GM13976 (cell line): Measurements from ENCODE around the gene TMEM164.

ENCODE experiments used
- DNase-seq: peaks from one replicate; pipeline ENCODE4 v3.0.0; 2012; ENCODE audit warnings: low spot score
- in situ Hi-C: fragments of 300-500 bp; cut with MboI; formaldehyde crosslinking; loops from one replicate; pipeline ENCODE4 v1.12.0; 2022; ENCODE audit warnings: low sequenced_read_pairs, mixed read lengths, inconsistent platforms; ENCODE audit not compliant: unreplicated experiment
- TF ChIP-seq, protein P1 (sequence below): IDR thresholded peaks from 2 replicates; pipeline ENCODE4 v1.5.1; 2012; ENCODE audit warnings: borderline replicate concordance, mild to moderate bottlenecking; ENCODE audit not compliant: insufficient read depth; ENCODE audit errors: extremely low read depth, missing control alignments, control extremely low read depth

Gene TMEM164

DNA sequence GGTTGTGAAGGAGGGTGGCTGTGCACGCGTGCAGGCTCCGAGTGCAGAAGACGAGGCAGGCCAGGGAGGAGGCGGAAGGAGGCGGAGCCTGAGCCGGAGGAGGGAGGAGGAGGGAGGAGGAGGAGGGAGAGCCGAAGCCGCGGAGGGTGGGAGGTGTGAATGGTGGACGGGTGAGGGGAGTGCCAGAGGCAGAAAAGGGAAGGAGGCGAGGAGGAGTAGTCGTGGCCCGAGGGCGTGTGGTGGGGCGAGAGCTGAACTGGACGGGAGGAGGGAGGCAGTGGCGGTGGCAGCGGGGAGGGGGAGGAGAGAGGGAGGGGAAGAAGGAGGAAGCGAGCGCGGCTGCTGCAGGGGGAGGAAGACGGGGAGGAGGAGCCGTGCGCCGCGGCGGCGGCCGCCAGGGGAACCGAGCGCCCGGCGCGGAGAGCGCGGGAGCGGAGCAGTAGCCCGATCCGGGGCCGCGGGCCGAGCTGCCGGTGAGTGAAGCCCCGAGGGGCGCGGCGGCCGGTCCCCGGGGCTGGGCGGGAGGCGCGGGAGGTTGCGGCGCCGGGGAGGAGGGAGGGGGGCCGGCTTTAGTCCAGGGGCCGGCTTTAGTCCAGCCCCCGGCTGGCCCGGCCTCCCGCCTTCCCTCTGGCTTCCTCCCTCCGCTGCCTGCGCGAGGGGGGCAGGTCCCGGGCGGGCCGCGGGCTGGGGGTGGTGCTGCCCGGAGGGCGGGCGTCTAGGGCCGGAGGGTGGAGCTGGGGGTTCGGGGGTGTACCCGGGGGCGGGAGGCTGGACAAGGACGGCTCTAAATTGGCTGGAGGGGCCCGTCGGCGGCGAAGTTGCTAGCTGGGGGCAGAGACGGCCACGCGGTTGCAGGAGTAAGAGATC, at the start of gene TMEM164:
Gene TMEM164, plus strand, starts transcription at position 815 of the 867 bp plus-strand sequence. CDS start 661 bp downstream, outside the sequence.
- TF ChIP-seq, protein P1, sequence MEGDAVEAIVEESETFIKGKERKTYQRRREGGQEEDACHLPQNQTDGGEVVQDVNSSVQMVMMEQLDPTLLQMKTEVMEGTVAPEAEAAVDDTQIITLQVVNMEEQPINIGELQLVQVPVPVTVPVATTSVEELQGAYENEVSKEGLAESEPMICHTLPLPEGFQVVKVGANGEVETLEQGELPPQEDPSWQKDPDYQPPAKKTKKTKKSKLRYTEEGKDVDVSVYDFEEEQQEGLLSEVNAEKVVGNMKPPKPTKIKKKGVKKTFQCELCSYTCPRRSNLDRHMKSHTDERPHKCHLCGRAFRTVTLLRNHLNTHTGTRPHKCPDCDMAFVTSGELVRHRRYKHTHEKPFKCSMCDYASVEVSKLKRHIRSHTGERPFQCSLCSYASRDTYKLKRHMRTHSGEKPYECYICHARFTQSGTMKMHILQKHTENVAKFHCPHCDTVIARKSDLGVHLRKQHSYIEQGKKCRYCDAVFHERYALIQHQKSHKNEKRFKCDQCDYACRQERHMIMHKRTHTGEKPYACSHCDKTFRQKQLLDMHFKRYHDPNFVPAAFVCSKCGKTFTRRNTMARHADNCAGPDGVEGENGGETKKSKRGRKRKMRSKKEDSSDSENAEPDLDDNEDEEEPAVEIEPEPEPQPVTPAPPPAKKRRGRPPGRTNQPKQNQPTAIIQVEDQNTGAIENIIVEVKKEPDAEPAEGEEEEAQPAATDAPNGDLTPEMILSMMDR: no peak
- in situ Hi-C loops: no loop called here
- peak; percentile 84 for DNase-seq

DNA sequence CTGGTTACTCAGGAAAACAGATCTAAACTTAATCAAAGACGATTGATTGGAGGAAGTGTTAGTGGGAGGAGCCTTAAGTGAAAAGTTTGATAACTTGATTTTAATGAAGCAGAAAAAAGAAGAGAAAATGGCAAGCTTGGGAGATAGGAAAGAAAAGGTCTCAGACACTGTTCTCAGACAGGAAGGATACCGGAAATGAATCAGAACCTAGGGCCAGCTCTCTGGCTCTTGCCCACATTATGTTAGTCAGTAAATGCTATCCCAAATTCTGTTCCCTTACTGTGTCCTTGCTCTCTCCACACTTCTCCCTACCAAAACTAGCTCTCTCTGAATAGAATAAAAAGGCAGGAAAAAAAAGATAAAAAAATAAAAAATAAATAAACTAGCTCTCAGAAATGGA, 48.6 kb upstream of the TMEM164 start:
- in situ Hi-C loops: no loop called here
- DNase-seq: no peak
- TF ChIP-seq, protein P1: no peak

DNA sequence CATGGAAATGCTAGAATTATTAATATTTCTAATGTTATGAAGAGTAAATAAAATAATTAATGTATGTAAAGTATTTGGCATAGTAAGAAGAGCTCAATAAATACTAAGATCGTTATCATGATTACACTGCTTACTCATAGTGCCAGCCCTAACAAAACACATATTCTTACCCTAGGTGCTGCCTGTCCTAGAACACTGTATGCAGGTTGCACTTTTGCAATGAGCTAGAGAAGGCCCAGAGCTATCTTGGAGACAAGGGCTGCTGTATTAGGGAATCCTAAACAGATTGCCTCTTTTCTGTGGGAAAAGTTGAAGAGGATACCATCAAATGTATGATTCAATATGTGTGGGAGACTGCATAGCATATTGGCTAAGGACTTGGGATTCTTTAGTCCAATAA, 48.0 kb upstream of the TMEM164 start:
- in situ Hi-C loops: no loop called here
- no peak for DNase-seq
- TF ChIP-seq, protein P1: no peak

DNA sequence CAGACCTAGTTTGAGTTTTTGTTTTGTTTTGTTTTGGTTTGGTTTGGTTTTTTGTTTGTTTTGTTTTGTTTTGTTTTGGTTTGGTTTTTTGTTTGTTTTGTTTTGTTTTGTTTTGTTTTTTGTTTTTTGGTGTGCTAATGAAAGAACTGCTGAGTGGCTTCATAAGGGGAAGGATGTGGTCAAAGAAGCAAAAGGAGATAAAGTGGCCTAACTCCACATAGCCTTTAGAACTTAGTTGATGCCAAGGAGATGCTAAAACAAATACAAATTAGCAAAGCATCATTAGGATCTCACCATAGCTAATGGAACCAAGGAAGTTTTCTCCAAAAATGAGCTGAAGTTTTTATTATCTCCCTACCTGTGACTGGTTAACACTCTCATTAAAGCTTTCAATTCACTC, 44.6 kb upstream of the TMEM164 start:
- TF ChIP-seq, protein P1: no peak
- in situ Hi-C loops: no loop called here
- DNase-seq: no peak

DNA sequence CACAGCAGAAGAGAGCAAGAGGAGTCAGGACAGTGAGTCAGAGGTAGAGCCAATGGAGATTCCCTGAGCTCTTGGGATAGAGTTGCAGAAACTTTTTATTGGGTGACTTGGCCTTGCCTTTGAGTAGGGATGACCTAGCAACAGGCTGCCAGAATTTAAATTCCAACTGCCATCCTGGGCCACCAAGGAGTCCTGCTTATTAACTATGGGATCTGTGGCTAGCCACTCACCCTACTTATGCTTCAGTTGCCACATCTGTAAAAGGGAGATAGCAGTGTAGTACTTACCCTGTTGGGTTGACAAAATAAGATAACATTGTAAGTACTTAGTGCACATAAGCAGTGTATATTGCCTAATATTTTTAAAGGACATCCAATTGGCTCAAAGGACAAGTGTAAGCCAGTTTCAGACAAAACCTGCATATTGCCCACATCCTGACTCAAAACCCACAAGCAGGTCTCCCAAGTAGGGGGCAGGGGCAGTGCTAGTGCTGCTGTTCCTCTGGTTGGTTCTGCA, 43.5 kb upstream of the TMEM164 start:
- DNase-seq: no peak
- TF ChIP-seq, protein P1: no peak
- in situ Hi-C loops: no loop called here

DNA sequence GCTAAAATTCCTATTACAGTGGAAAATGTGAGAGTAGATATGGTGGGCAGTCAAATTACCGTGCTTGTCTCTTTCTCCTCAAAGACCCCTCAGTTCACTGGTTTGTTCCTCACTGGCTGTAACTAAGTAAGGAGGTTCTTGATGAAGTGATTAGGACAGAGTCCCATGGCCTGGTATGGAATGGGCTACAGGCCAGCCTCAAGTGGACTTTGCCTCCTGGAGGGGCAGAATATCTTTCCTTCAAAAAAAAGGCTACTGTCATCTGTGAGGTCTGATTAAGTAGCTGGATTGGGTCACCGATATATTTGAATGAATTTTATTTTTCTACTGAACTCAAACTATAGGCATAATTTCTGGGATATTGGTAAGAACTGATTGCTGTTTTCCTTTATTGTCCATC, 38.5 kb upstream of the TMEM164 start:
- in situ Hi-C loops: no loop called here
- no peak for DNase-seq
- TF ChIP-seq, protein P1: no peak

DNA sequence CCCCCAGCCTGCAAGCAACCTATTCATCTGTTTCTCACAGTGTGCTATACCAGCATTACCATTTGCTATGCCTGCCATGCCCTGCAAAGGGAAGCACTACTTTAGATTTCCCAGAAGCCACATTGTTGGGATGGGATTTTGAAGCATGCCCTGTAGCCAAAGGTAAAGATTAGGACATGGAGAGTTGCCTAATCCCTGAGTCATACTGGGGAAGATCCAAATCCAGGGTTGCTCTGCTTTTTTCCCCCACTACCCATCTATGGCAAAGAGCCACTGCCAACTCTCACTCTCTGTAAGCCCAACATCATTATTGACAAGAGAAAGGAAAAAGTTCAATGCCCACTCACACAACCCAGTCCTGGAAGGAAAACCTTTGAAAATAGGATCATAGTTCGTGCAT, 36.7 kb upstream of the TMEM164 start:
- in situ Hi-C loops: no loop called here
- no peak for DNase-seq
- TF ChIP-seq, protein P1: no peak
